H1 (cell line): ENCODE measurements around the gene UBTD1.

Source experiments
- E2F6 ChIP-seq: IDR thresholded peaks from 2 replicates; pipeline ENCODE4 v1.6.1; 2012; ENCODE audit warnings: inconsistent platforms
- MAFK ChIP-seq: IDR thresholded peaks from 2 replicates; pipeline ENCODE4 v1.6.1; 2012; ENCODE audit warnings: low read depth, mild to moderate bottlenecking, improper control_type of control experiment, low read length
- POLR2A ChIP-seq, 2 experiments: IDR thresholded peaks; 1 replicate in 1 of 2; 2 replicates in 1 of 2; pipeline ENCODE4 v1.6.1; 2011; ENCODE audit warnings: low read depth in 2 of 2, low read length in 2 of 2, mild to moderate bottlenecking in 2 of 2; ENCODE audit errors: control extremely low read depth in 1 of 2
- POLR2AphosphoS5 ChIP-seq: IDR thresholded peaks from 2 replicates; pipeline ENCODE4 v1.6.1; 2011; ENCODE audit warnings: low read depth, low read length
- TF ChIP-seq, protein P1 (sequence below), 3 experiments: IDR thresholded peaks; 1 replicate in 2 of 3; 2 replicates in 1 of 3; pipeline versions ENCODE4 v1.5.1 to v1.6.1; 2011; ENCODE audit warnings: low read length in 3 of 3, mild to moderate bottlenecking in 3 of 3, inconsistent platforms in 2 of 3, low read depth in 1 of 3, moderate library complexity in 1 of 3; ENCODE audit not compliant: insufficient read depth in 1 of 3; ENCODE audit errors: control extremely low read depth in 1 of 3

GRCh38 chr10:97573672-97574071 is 74.9 kb downstream of the UBTD1 start:
- TF ChIP-seq POLR2A (IDR thresholded peaks at IDR 0.05; ENCODE audit: control extremely low read depth in 1 of 2, low read depth in 2 of 2, low read length in 2 of 2) (no peak), MAFK (no peak), E2F6 (no peak), POLR2AphosphoS5 (no peak)
- TF ChIP-seq, protein P1, sequence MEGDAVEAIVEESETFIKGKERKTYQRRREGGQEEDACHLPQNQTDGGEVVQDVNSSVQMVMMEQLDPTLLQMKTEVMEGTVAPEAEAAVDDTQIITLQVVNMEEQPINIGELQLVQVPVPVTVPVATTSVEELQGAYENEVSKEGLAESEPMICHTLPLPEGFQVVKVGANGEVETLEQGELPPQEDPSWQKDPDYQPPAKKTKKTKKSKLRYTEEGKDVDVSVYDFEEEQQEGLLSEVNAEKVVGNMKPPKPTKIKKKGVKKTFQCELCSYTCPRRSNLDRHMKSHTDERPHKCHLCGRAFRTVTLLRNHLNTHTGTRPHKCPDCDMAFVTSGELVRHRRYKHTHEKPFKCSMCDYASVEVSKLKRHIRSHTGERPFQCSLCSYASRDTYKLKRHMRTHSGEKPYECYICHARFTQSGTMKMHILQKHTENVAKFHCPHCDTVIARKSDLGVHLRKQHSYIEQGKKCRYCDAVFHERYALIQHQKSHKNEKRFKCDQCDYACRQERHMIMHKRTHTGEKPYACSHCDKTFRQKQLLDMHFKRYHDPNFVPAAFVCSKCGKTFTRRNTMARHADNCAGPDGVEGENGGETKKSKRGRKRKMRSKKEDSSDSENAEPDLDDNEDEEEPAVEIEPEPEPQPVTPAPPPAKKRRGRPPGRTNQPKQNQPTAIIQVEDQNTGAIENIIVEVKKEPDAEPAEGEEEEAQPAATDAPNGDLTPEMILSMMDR (IDR thresholded peaks at IDR 0.05; ENCODE audit: control extremely low read depth in 1 of 3, insufficient read depth in 1 of 3, low read depth in 1 of 3, low read length in 3 of 3): no peak
